ENCODE results near the gene LRRFIP1.

The LRRFIP1 gene

GRCh38 chr2:237819231-237819630, 191.8 kb downstream of the LRRFIP1 start:
- TF ChIP-seq CTCF (IDR thresholded peaks at IDR 0.05; ENCODE audit: borderline replicate concordance, insufficient read depth, low read depth, low read length): no peak
- H3K4me3 ChIP-seq (ENCODE audit: low read depth, low read length): no peak overlapping the region

DNA sequence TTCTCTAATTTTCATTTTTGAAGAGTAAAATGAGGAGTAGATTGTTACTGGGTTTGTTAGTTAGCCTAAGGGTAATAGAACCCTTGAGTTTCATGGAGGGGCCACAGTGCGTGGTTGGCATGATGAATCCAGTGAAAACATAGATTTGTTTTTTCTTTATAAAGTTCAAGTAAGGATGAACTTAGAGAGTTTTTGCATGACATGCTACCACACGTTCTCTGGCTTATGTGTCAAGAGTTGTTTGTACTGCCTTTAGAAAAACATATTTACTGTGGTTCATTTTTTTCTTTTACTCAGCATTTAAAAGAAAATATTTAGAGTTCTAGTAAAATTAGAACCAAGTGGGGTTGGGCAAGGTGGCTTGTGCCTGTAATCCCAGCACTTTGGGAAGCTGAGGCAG, 193.0 kb downstream of the LRRFIP1 start:
- no peak for TF ChIP-seq CTCF (IDR thresholded peaks at IDR 0.05; ENCODE audit: borderline replicate concordance, insufficient read depth, low read depth, low read length)

GRCh38 chr2:237823544-237823943, 196.2 kb downstream of the LRRFIP1 start:
- TF ChIP-seq CTCF (IDR thresholded peaks at IDR 0.05; ENCODE audit: borderline replicate concordance, insufficient read depth, low read depth, low read length): no peak
- H3K4me3 ChIP-seq (ENCODE audit: low read depth, low read length): no peak overlapping the region

More for the DNA sequence above, 193.0 kb downstream of the LRRFIP1 start:
- H3K4me3 ChIP-seq (ENCODE audit: low read depth, low read length): no peak overlapping the region

DNA sequence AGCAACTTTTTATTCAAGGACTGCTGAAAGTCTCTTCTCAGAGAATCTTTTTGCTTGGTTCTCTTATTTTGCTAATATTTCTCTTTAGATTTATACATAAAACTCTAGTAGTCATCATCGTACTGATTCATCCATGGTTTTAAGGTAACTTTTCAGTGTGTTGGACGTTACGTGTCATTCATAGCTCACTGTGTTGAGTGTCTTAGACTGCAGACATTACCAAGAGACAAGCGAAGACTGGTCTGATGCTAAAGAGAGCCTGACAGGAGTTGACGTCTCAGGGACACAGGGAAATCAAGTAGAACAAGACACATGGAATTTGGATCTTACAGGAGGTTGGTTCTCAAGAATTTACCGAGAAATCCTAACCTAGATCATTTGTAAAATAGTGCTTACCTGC, 196.7 kb downstream of the LRRFIP1 start:
- H3K4me3 ChIP-seq (ENCODE audit: low read depth, low read length): no peak overlapping the region
- TF ChIP-seq CTCF (IDR thresholded peaks at IDR 0.05; ENCODE audit: borderline replicate concordance, insufficient read depth, low read depth, low read length): no peak

DNA sequence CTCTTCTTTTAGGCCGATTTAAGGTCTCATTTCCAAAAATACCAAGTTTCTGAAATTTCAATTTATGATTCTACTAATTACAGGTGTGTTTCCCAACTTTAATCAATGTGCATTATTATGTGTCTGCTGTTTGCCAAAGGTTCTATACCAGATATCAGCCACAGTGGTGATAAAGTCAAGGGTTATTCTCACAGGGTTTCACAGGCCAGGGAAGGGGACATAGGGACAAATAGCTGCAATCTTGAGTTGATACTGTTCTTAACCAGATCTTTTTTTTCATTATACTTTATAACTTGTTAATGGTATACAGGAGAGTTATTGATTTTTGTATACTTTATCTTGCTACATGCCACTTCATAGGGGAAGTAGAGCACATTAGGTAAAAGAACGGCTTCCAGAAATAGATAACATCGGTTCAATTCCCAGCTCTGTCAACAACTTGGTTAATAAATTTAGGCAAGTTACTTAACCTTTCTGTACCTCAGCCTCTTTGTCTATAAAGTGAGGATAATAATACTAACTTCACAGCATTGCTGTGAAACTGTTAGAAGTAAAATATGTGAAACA, 200.1 kb downstream of the LRRFIP1 start:
- TF ChIP-seq CTCF (IDR thresholded peaks at IDR 0.05; ENCODE audit: borderline replicate concordance, insufficient read depth, low read depth, low read length): no peak
- no peak overlapping the region for H3K4me3 ChIP-seq (ENCODE audit: low read depth, low read length)

Measured in GM12875 (cell line).